Fibroblast of upper back skin (primary cell): ENCODE data around the gene ART1.
"Not testable (repeated sequence)": the region's sequence is repeated elsewhere in the genome, so short reads cannot be mapped to it uniquely, and the experiment has no call there.

ENCODE experiments used
- DNase-seq: peaks from one replicate; pipeline ENCODE4 v3.0.0-alpha.2; 2013

ART1 gene

GRCh38 chr11:3632070-3632660 is 12.8 kb upstream of the ART1 start:
- DNase-seq: no peak

- no peak for DNase-seq
These were observed 9.1 kb upstream of the ART1 start for GRCh38 chr11:3635641-3636375.

DNA sequence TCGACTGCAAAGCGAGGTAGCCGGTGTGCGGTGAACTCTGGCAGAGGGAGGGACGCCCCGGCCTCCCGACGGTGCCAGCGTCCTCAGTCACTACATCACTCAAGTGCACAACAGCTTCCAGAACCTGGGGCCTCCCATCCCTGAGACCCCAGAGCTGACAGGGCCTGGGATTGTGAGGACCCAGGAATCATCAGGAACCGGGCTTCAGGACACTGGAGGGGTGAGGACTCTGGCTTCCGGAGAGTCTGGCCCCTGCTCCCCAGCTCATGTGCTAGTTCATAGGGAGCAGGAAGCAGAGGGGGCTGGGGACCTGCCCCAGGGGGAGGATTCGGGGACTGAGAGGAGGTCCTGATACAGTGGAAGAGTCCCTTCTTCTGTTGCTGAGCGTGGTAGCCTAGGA is 7.7 kb upstream of the ART1 start:
- DNase-seq: no peak

- no peak for DNase-seq
These were observed 6.4 kb upstream of the ART1 start for GRCh38 chr11:3638513-3638912.

GRCh38 chr11:3639841-3640240 is 5.1 kb upstream of the ART1 start:
- DNase-seq: no peak

GRCh38 chr11:3641191-3641590 is 3.7 kb upstream of the ART1 start:
- DNase-seq: no peak

GRCh38 chr11:3641701-3642070 is 3.2 kb upstream of the ART1 start, which contains the start of gene ART5:
ART5 (minus strand) TSS chr11:3641992; CDS start chr11:3641862, 130 bp downstream.
- no peak for DNase-seq

DNA sequence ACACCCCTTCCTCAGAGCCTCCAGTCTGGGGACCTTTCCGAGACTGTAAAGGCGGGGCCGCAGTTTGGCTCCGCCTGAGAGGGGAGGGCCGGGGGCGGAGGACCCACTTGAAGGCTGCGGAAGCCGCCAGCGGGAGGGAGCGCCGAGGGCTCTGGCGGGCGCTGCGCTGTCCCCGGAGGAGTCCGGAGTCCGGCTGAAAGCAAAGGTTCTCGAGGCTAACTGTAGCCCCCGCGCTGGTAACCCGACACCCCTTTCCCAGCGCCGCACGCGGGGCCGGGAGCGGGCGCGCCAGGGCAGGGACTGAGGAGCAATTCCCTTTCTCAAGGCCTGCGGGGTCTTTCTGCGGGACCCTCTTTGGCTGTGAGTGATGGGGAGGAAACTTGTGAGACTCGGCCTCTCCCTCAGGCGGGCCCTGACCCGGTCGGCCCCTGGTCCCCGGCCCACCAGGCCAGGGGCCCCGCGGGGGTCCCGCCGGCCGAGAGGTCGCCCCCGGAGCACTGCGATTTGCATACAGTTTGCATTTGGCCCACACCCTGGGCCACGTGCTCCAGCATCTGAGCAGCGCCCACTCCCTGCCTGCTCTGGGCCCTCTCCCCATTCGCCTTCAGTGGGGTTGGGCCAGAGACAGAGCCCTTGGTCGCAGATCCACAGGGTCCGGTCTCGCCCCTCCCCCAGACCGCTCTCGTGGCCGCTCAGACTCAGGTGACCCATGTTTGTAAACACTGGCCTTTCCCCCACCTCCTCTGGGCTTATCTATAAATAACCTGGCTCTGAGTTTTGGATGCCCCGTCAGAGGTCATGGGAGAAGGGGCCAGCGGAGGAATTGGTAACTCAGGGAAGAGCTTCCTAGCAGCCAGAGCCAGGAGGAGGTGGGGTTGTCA is 2.6 kb upstream of the ART1 start:
- peak; percentile 80 for DNase-seq

DNA sequence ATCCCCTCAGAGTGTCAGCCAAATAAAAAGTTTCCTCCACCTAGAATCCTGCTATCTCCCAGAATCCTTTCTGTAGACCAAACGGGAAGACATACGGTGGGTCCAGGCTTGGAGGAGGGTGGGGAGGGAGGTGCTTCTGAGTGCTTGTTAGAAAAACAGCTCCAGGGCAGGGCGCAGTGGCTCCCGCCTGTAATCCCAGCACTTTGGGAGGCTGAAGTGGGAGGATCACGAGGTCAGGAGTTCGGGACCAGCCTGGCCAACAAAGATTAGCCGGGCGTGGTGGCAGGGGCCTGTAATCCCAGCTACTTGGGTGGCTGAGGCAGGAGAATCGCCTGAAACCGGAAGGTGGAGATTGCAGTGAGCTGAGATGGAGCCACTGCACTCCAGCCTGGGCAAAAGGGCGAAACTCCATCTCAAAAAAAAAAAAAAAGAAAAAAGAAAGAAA is 1.8 kb upstream of the ART1 start:
- DNase-seq: not testable (repeated sequence)

DNA sequence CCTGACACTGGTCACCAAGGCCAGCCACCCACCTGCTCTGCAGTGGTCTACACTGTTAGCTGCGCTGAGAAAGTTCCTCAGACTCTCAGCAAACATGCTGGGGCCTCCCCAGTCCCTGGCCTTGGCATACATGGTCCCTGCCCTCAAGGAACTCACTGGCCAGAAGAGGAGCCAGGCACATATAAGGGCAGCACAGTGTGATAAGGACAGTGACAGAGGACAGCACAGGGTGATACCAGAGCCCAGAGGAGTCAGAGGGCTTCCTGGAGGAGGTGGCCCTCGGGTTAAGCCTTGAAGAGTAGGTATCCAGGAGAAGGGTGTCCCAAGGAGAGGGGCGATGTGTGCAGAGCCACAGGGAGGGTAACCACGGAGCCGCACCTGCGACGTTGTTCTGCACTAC is 624 bp downstream of the ART1 start:
- DNase-seq: no peak

- not testable (repeated sequence) for DNase-seq
These were observed 3.9 kb downstream of the ART1 start for GRCh38 chr11:3648843-3649242.

- not testable (repeated sequence) for DNase-seq
These were observed 4.4 kb downstream of the ART1 start for GRCh38 chr11:3649374-3649773.

DNA sequence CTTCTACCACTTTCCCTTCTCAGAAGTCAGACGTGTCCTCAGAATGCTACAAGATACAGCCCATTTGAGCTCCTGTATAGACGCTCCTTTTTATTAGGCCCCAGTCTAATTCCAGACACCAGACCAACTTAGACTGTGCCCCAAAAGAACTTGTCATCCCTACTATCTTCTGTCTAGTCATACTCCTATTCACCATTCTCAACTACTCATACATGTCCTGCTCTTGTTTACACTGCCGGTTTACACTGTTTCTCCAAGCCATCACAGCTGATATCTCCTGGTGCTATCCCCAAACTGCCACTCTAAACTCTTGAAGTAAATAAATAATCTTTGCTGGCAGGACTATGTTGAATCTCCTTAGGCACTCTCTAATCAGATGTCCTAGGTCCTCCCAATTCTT is 7.6 kb downstream of the ART1 start:
- not testable (repeated sequence) for DNase-seq

DNA sequence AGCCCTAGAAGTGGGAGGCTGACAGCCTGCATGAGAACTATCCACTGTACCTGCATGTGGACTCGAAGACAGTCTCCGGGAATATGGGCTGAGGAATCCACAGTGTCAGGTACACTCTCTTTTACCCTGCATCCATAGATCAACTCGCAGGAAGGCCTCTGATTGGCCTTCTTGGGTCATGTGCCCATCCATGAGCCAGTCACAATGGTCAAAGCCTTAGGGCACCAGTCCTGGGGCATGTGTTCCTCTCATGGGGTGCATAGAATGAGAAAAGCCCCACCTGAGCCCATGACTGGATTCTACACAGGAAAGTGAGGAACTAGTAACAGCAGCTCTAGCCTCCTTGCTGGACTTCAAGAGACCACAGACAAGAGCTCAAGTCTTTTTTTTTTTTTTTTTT is 10.6 kb downstream of the ART1 start:
- no peak for DNase-seq

DNA sequence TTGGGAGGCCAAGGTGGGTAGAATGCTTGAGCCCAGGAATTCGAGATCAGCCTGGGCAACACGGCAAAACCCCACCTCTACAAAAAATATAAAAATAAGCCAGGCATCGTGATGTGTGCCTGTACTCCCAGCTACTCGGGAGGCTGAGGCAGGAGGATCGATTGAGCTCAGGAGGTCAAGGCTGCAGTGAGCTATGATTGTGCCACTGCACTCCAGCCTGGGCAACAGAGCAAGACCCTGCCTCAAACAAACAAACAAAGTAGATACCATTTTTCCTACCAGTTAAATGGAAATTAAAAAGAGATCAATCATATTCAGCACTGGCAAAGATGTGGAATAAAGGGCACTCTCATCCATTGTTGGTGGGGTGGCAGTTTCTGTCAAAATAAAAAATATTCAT is 12.4 kb downstream of the ART1 start:
- DNase-seq: not testable (repeated sequence)

DNA sequence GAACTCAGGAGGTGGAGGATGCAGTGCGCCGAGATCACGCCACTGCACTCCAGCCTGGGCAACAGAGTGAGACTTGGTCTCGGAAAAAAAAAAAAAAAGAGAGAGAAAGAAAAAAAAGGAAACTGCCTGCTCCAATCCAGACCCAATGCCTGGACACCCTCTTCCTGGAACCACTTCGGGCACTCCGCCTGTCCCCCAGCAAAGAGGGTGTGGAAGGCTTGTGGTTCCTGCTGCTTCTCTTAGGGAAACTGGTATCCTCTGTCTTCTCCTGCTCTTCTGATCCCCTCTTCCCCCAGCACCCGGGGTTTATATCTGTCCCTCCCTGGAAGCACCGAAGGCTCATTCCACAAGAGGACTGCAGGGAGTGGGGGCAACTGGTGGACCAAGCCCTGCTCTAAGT is 13.3 kb downstream of the ART1 start:
- no peak for DNase-seq

GRCh38 chr11:3659595-3660515 is 14.9 kb downstream of the ART1 start:
- DNase-seq: no peak

GRCh38 chr11:3660960-3661359 is 16.0 kb downstream of the ART1 start:
- DNase-seq: no peak

DNA sequence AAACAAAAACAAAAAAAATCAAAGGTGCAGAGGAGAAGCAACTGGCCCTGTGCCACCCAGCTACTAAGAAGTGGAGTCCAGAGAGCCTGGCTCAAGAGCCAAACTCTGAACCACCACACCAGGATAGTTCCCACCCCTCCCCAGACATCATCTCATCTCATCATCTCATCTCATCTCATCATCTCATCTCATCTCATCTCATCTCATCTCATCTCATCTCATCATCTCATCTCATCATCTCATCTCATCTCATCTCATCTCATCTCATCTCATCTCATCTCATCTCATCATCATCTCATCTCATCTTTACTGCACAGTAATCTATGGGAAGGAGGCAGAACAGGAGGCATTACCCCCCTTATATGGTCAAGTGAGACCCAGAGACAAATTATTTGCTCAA is 17.9 kb downstream of the ART1 start:
- no peak for DNase-seq

- DNase-seq: no peak
These were observed 19.2 kb downstream of the ART1 start for GRCh38 chr11:3664032-3664630.

DNA sequence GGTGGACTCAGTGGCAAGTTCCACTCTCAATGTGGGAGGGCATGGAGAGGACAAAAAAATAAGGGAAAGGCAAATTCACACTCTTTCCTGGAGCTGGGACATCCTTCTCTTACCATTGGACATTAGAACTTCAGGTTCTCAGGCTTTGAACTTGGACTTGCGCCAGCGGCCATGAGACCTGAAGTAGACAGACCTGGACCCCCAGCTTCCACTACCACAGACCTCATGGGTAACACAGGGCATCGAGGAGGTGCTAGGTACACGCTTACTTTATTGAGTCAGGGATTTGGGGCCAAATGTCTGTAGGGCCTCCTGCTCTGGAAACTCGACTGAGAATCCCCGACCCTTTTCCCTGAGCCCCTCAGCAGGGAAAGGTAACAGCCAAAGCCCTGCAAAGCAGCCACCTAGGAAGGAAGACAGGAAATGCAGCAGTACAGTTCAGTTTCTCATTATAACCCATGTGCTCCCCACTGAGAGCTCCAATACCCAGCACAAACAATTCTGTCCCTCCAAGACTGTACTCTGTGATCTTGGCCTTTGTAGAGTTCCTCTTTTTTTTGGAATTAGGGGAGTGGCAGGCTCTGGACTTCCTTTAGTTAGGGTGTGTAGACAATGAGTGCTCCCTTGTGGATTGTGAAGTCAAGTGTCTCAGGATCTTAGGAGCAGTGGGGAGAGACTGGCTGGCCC is 20.6 kb downstream of the ART1 start:
- no peak for DNase-seq
